DOHH2 (cell line): ENCODE results near the gene UBAP2L.

Source experiments
- CTCF ChIP-seq: fragments of 200-600 bp; sonication (generic); IDR thresholded peaks from one replicate; pipeline ENCODE4 v1.5.1; 2014; ENCODE audit warnings: antibody characterized with exemption, mild to moderate bottlenecking, low read depth, low read length; ENCODE audit not compliant: poor library complexity, severe bottlenecking
- EZH2phosphoT487 ChIP-seq: fragments of 200-600 bp; sonication (generic); IDR thresholded peaks from 2 replicates; pipeline ENCODE4 v1.6.1; 2017; ENCODE audit warnings: borderline replicate concordance, mild to moderate bottlenecking, antibody characterized with exemption, low read length, moderate library complexity, mixed read lengths

- TF ChIP-seq CTCF (no peak), EZH2phosphoT487 (no peak)
Measured at GRCh38 chr1:154176337-154176736, 44.4 kb upstream of the UBAP2L start.
